Measurements from ENCODE around the gene MAP2K2. TPM values are rescaled to one million over a fixed set of nuclear protein-coding genes. Genes with fewer than 3 reads are reported as not detected.

Gene MAP2K2
- total RNA-seq, 4 donors from 2014 or later = 47.4 to 65.2 (median 61.4) TPM

DNA sequence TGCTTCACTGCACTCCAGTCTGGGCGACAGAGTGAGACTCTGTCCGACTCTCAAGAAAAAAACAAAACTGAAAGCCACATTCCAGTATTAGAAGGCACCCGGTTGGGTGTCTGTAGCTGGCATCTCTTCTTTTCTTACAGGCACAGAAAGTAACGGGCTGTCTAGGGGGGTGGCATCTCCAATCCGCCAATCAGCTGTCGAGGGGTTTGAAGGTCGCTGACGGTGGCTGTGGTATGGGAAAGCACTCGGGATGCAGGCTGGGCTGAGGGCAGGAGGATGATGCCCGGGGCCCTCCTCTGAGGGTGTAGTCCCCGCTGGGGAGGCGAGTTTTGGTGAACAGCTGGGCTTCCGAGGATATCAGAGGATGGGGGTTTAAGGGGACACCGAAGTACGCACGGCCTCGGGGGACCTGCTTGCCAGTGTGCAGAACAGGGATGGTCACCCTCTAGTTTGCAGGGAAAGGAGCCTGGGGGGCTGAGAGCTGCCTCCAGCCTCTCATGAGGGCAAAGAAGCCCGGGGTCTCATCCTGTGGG, 30.2 kb downstream of the MAP2K2 start:
- no peak for ATAC-seq (ENCODE audit: low FRiP score)

DNA sequence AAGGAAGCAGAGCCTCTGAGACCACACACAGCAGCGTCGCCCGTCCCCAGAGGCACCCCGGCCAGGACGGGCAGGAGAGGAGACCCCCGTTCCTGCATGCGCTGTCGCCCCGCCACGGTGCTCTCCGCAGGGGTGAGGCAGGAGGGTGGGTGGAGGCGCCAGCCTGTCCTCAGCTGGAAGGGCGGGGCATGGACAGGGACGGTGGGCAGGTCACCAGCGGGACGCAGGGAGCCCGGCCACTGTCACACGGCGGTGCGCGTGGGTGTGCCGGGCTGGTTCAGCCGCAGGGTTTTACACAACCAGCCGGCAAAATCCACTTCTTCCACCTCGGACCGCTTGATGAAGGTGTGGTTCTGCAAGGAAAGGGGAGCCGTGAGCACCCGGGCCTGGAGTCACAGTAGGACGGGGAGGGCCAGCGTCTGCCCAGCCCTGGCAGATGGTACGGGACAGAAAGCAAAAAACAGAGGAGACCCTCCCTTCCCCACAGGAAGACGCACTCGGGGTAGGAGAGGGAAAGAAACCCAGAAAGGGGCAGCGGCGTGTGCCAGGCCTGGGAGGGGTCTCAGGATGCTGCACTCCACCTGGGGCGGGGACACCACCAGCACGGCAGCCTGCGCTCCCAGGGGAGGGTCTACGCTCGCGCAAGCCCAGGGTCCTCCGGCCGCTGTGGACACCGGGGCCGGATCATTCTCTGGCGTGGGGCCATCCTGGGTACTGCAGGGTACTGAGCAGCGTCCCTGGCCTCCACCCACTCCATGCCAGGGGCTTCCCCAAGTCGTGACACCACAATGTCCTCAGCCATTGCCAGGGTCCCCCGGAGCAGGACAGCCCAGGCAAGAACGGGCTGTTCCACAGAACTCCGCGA, 33.3 kb downstream of the MAP2K2 start:
- TF ChIP-seq, protein P1, sequence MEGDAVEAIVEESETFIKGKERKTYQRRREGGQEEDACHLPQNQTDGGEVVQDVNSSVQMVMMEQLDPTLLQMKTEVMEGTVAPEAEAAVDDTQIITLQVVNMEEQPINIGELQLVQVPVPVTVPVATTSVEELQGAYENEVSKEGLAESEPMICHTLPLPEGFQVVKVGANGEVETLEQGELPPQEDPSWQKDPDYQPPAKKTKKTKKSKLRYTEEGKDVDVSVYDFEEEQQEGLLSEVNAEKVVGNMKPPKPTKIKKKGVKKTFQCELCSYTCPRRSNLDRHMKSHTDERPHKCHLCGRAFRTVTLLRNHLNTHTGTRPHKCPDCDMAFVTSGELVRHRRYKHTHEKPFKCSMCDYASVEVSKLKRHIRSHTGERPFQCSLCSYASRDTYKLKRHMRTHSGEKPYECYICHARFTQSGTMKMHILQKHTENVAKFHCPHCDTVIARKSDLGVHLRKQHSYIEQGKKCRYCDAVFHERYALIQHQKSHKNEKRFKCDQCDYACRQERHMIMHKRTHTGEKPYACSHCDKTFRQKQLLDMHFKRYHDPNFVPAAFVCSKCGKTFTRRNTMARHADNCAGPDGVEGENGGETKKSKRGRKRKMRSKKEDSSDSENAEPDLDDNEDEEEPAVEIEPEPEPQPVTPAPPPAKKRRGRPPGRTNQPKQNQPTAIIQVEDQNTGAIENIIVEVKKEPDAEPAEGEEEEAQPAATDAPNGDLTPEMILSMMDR (IDR thresholded peaks at IDR 0.05) = no peak
- ATAC-seq (ENCODE audit: low FRiP score) = no peak
- no peak for DNase-seq (ENCODE audit: low spot score)

More for the DNA sequence above, 30.2 kb downstream of the MAP2K2 start:
- TF ChIP-seq, protein P1 (IDR thresholded peaks at IDR 0.05) = no peak
- no peak for DNase-seq (ENCODE audit: low spot score)

- ATAC-seq (ENCODE audit: low FRiP score) (no peak), DNase-seq (ENCODE audit: low spot score) (no peak)
- TF ChIP-seq, protein P1 (IDR thresholded peaks at IDR 0.05) = no peak
Observed at GRCh38 chr19:4089946-4090345, 34.0 kb downstream of the MAP2K2 start.

GRCh38 chr19:4089400-4089908, 34.5 kb downstream of the MAP2K2 start:
- no peak for ATAC-seq (ENCODE audit: low FRiP score)
- no peak for DNase-seq (ENCODE audit: low spot score)
- TF ChIP-seq, protein P1 (IDR thresholded peaks at IDR 0.05) = no peak

GRCh38 chr19:4088975-4089374, 34.9 kb downstream of the MAP2K2 start:
- DNase-seq (ENCODE audit: low spot score) = no peak
- TF ChIP-seq, protein P1 (IDR thresholded peaks at IDR 0.05) = no peak
- ATAC-seq (ENCODE audit: low FRiP score) = no peak

GRCh38 chr19:4087787-4088679, 35.9 kb downstream of the MAP2K2 start:
- TF ChIP-seq, protein P1 (IDR thresholded peaks at IDR 0.05) = no peak
- ATAC-seq (ENCODE audit: low FRiP score) = no peak
- no peak for DNase-seq (ENCODE audit: low spot score)

All from omental fat pad (tissue), 4 donors.